ENCODE results near the gene CNTNAP5. TPM values are rescaled to one million over a fixed set of nuclear protein-coding genes. Genes with fewer than 3 reads are reported as not detected.

The CNTNAP5 gene
- total and polyA plus RNA-seq, 2 of the 4 experiments (the other 2 are of a cell fraction), result not detected

- no TSS peak for BruUV-seq (replicated peaks)
- dilution Hi-C loops (cut with HindIII; ENCODE audit: low sequenced_read_pairs, unreplicated experiment), result no loop called here
- no peak overlapping the region for H3K23ac ChIP-seq (ENCODE audit: low read depth, low read length)
Observed at GRCh38 chr2:124560592-124561112, 535.6 kb downstream of the CNTNAP5 start.

More at GRCh38 chr2:124560592-124561112, 535.6 kb downstream of the CNTNAP5 start:
- Histone ChIP-seq H3K36me3 (ENCODE audit: control insufficient read depth, insufficient read depth, low read length) (no peaks in the 10 kb centered on the region), H3K79me1 (ENCODE audit: low read depth in 1 of 2, low read length in 2 of 2) (no peaks in the 10 kb centered on the region), H2AK5ac (ENCODE audit: low read depth, low read length) (no peak overlapping the region), H4K91ac (ENCODE audit: insufficient read depth, low read depth, low read length) (no peak overlapping the region), H4K8ac (ENCODE audit: low read depth in 2 of 2, low read length in 2 of 2) (no peak overlapping the region), H2BK5ac (ENCODE audit: low read depth, low read length, poor library complexity, severe bottlenecking) (no peak overlapping the region), H3K4me3 (ENCODE audit: insufficient read depth, low read depth, low read length) (no peak overlapping the region), H4K5ac (ENCODE audit: low read depth, low read length) (no peak overlapping the region), H3K18ac (ENCODE audit: low read depth, low read length) (no peak overlapping the region), H3K4me2 (ENCODE audit: low read depth, low read length) (no peak overlapping the region), H3K14ac (replicated peaks; ENCODE audit: low read depth, low read length) (no peak overlapping the region), H3K4me1 (ENCODE audit: control insufficient read depth, insufficient read depth, low read length) (no peaks in the 10 kb centered on the region), H3K9ac (ENCODE audit: low read depth, low read length) (no peak overlapping the region), H3K27ac (ENCODE audit: insufficient read depth, low read length) (no peak overlapping the region), H2AFZ (replicated peaks; ENCODE audit: low read length, poor library complexity) (no peak overlapping the region), H3K9me1 (ENCODE audit: insufficient read depth, low read length) (no peaks in the 10 kb centered on the region), H3K27me3 (ENCODE audit: control insufficient read depth, insufficient read depth, low read length) (no peaks in the 10 kb centered on the region), H3K4ac (ENCODE audit: low read depth, low read length) (no peak overlapping the region), H2BK120ac (ENCODE audit: low read depth, low read length) (no peak overlapping the region), H4K20me1 (ENCODE audit: insufficient read depth, low read length) (no peaks in the 10 kb centered on the region), H2BK20ac (ENCODE audit: low read depth, low read length) (no peak overlapping the region), H3K9me3 (ENCODE audit: control insufficient read depth, insufficient read depth, low read length) (no peaks in the 10 kb centered on the region), H2BK15ac (ENCODE audit: low read depth, low read length) (no peak overlapping the region), H2AK9ac (replicated peaks; ENCODE audit: low read depth, low read length, poor library complexity) (no peak overlapping the region), H3K56ac (ENCODE audit: extremely low read depth, insufficient read depth, low read length) (no peak overlapping the region)
- in situ Hi-C loops (cut with MboI; ENCODE audit: low sequenced_read_pairs), result no loop called here
- ATAC-seq (ENCODE audit: low read depth) (no peak), DNase-seq (no peak)
- CTCF ChIA-PET, result no interaction called here
- no CpG with 5 or more reads among the region's 4 CpGs for WGBS, 2 experiments (ENCODE audit: extremely low coverage in 2 of 2, insufficient read length in 1 of 2)
- intact Hi-C loops (cut with micrococcal nuclease), result no loop called here
- POLR2A ChIA-PET (ENCODE audit: unreplicated experiment), result no interaction called here
- TF ChIP-seq CHD1 (IDR thresholded peaks at IDR 0.05; ENCODE audit: low read depth, low read length) (no peak), MAFK (IDR thresholded peaks at IDR 0.05; ENCODE audit: low read depth, low read length) (no peak), RAD21 (IDR thresholded peaks at IDR 0.05; ENCODE audit: low read length) (no peak), MAZ (IDR thresholded peaks at IDR 0.05; ENCODE audit: borderline replicate concordance, low read depth, low read length) (no peak), CTCF (conservative IDR thresholded peaks at IDR 0.05; ENCODE audit: low read depth, low read length) (no peak), BHLHE40 (IDR thresholded peaks at IDR 0.05; ENCODE audit: low read depth, low read length) (no peak), FOS (IDR thresholded peaks at IDR 0.05; ENCODE audit: low read depth, low read length) (no peak), MXI1 (IDR thresholded peaks at IDR 0.05; ENCODE audit: borderline replicate concordance, low read depth, low read length) (no peak), ELK1 (IDR thresholded peaks at IDR 0.05; ENCODE audit: borderline replicate concordance, low read depth, low read length) (no peak), POLR2A (IDR thresholded peaks at IDR 0.05; ENCODE audit: low read depth, low read length) (no peak), USF2 (IDR thresholded peaks at IDR 0.05; ENCODE audit: low read depth, low read length) (no peak), SMC3 (IDR thresholded peaks at IDR 0.05; ENCODE audit: low read depth, low read length) (no peak), RCOR1 (IDR thresholded peaks at IDR 0.05; ENCODE audit: insufficient replicate concordance, low read length) (no peak), NFE2L2 (IDR thresholded peaks at IDR 0.05; ENCODE audit: low read depth, low read length) (no peak), CEBPB (IDR thresholded peaks at IDR 0.05; ENCODE audit: low read depth, low read length) (no peak), RFX5 (IDR thresholded peaks at IDR 0.05; ENCODE audit: low read depth, low read length) (no peak)

Data from IMR-90 (cell line).